Thoracic aorta (tissue), 2 donors: Measurements from ENCODE around the gene EIF4E. TPM values are rescaled to one million over a fixed set of nuclear protein-coding genes. Genes with fewer than 3 reads are reported as not detected.
A peak's percentile ranks its signal among the peaks of the same experiment; 100 is the strongest.
"Not testable (repeated sequence)": the region's sequence is repeated elsewhere in the genome, so short reads cannot be mapped to it uniquely, and the experiment has no call there.

Experiments used
- ATAC-seq: fragments of 150-250 bp; one replicate; pipeline ENCODE4 v1.8.0; 2017; ENCODE audit warnings: low read depth; ENCODE audit not compliant: insufficient number of reproducible peaks, low FRiP score
- DNase-seq: peaks from one replicate; pipeline ENCODE4 v3.0.0-alpha.2; 2020; ENCODE audit warnings: low spot score
- H3K27ac ChIP-seq, 2 donors: fragments of 200-600 bp; sonication (generic); 1 replicate in 1 of 2; 2 replicates in 1 of 2; pipeline ENCODE4 v1.5.1; 2016; ENCODE audit warnings: mild to moderate bottlenecking in 2 of 2, moderate library complexity in 2 of 2
- H3K27me3 ChIP-seq: fragments of 200-600 bp; sonication (generic); replicated peaks from 2 replicates; pipeline ENCODE4 v1.6.0; 2016; ENCODE audit warnings: mild to moderate bottlenecking; ENCODE audit not compliant: insufficient read depth
- H3K36me3 ChIP-seq: fragments of 200-600 bp; sonication (generic); one replicate; pipeline ENCODE4 v1.5.1; 2016
- H3K4me1 ChIP-seq, 2 donors: fragments of 200-600 bp; sonication (generic); 1 replicate in 1 of 2; 2 replicates in 1 of 2; pipeline versions ENCODE4 v1.5.1 to v1.6.0; 2016; ENCODE audit warnings: low read depth in 2 of 2, mild to moderate bottlenecking in 1 of 2; ENCODE audit not compliant: control insufficient read depth in 1 of 2
- H3K4me3 ChIP-seq: fragments of 200-600 bp; sonication (generic); 2 replicates; pipeline ENCODE4 v1.5.1; 2016; ENCODE audit warnings: mild to moderate bottlenecking
- H3K9me3 ChIP-seq: fragments of 200-600 bp; sonication (generic); 2 replicates; pipeline ENCODE4 v1.5.1; 2016
- CTCF ChIP-seq: fragments of 200-600 bp; sonication (generic); IDR thresholded peaks from one replicate; pipeline ENCODE4 v1.5.1; 2019; ENCODE audit warnings: antibody characterized with exemption
- total RNA-seq, 2 donors: library from RNA; depleted of rRNA; stranded (reverse); fragments of >200 nt; gene quantifications; one replicate each; pipeline versions ENCODE4 v1.1.0 to v1.2.3, GENCODE V29; 2016

The EIF4E gene
- total RNA-seq, 2 donors from 2014 or later, result 108 to 111 TPM

GRCh38 chr4:98899277-98899676 lies 29.7 kb downstream of the EIF4E start:
- H3K36me3 ChIP-seq, result peaks cover 4% of the 10 kb centered on the region
- ATAC-seq, result no peak
- no peak for TF ChIP-seq CTCF

DNA sequence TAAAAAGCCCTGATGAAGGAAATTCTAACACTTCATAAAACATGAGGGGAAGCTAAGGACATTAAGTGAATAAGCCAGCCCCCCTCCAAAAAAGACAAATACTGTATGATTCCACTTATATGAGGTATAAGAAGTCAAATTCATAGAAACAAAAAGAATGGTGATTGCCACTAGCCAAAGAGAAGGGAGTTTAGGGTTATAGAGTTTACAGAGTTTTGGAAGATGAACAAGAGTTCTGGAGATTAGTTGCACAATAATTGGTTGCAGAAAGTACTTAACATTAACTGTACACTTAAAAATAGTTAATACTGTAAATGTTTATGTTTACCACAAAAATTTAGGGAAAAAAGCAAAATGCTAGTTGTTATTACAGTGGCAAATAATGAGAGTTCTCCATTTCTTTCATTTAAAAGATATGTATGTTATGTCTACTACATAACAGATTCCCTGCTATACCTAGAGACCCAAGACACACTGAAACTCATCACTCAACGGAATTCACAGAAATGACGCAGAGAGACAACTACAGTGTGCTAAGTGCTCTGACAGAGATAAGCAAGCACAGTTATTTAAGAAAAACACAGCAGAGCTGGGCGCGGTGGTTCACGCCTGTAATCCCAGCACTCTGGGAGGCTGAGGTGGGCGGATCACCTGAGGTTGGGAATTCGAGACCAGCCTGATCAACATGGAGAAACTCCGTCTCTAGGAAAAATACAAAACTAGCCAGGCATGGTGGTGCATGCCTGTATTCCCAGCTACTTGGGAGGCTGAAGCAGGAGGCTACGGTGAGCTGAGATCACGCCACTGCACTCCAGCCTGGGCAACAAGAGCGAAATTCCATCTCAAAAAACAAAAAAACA lies 37.2 kb downstream of the EIF4E start:
- no peak for DNase-seq
- TF ChIP-seq CTCF, result no peak
- Histone ChIP-seq H3K27me3 (no peaks in the 10 kb centered on the region), H3K4me3 (no peak overlapping the region), H3K4me1 (peaks cover 12 to 35% of the 10 kb centered on the region in 2 donors), H3K9me3 (no peaks in the 10 kb centered on the region), H3K27ac (peak overlapping the region in 1 of 2 donors; percentile 4), H3K36me3 (no peaks in the 10 kb centered on the region)
- no peak for ATAC-seq

More at GRCh38 chr4:98899277-98899676, 29.7 kb downstream of the EIF4E start:
- no peak for DNase-seq
- Histone ChIP-seq H3K4me3 (no peak overlapping the region), H3K9me3 (no peaks in the 10 kb centered on the region), H3K4me1 (peaks cover 0 to 7% of the 10 kb centered on the region in 2 donors), H3K27me3 (no peaks in the 10 kb centered on the region), H3K27ac (no peak overlapping the region)

GRCh38 chr4:98890702-98891455 lies 38.1 kb downstream of the EIF4E start:
- peak overlapping the region in 1 of 2 donors; percentile 44 for H3K27ac ChIP-seq
- H3K4me3 ChIP-seq, result no peak overlapping the region
- H3K27me3 ChIP-seq, result no peaks in the 10 kb centered on the region
- H3K9me3 ChIP-seq, result no peaks in the 10 kb centered on the region
- H3K36me3 ChIP-seq, result peaks cover 7% of the 10 kb centered on the region
- DNase-seq (no peak), ATAC-seq (no peak)
- peaks cover 12 to 35% of the 10 kb centered on the region in 2 donors for H3K4me1 ChIP-seq
- TF ChIP-seq CTCF, result no peak

- Histone ChIP-seq H3K27ac (no peak overlapping the region), H3K27me3 (no peaks in the 10 kb centered on the region), H3K4me1 (peaks cover 12 to 32% of the 10 kb centered on the region in 2 donors), H3K36me3 (peaks cover 15% of the 10 kb centered on the region), H3K4me3 (no peak overlapping the region), H3K9me3 (no peaks in the 10 kb centered on the region)
- DNase-seq (no peak), ATAC-seq (no peak)
- no peak for TF ChIP-seq CTCF
Observed at GRCh38 chr4:98887145-98887544, 41.8 kb downstream of the EIF4E start.

DNA sequence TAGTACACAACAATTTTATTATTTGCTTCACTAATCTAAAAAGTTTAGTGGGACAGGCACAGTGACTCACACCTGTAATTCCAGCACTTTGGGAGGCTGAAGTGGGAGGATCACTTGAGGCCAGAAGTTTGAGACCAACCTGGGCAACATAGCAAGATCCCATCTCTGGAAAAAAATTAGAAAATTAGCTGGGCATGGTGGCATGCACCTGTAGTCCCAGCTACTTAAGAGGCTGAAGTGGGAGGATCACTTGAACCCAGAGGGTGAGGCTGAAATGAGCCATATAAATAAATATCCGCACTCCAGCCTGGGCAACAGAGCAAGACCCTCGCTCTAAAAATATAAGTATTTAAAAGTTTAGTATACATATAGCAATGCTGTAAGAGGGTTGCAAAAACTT lies 42.6 kb downstream of the EIF4E start:
- H3K4me3 ChIP-seq, H3K27ac ChIP-seq, H3K27me3 ChIP-seq, DNase-seq, ATAC-seq, H3K9me3 ChIP-seq: not testable (repeated sequence)
- Histone ChIP-seq H3K4me1 (peaks cover 12 to 24% of the 10 kb centered on the region in 2 donors), H3K36me3 (peaks cover 19% of the 10 kb centered on the region)

- H3K9me3 ChIP-seq, H3K4me3 ChIP-seq, H3K27me3 ChIP-seq, DNase-seq, ATAC-seq, H3K27ac ChIP-seq, H3K4me1 ChIP-seq: not testable (repeated sequence)
- peaks cover 12% of the 10 kb centered on the region for H3K36me3 ChIP-seq
Observed at GRCh38 chr4:98880884-98881283, 48.0 kb downstream of the EIF4E start.
